Neural progenitor cell (in vitro differentiated cells): ENCODE measurements around the gene RPS6KA2. TPM values are rescaled to one million over a fixed set of nuclear protein-coding genes. Genes with fewer than 3 reads are reported as not detected.

Experiments used
- DNase-seq: peaks from one replicate; pipeline ENCODE4 v3.0.0-alpha.2; 2016; ENCODE audit warnings: low spot score
- H2AFZ ChIP-seq: fragments of 200-600 bp; sonication (generic); replicated peaks from 2 replicates; pipeline ENCODE4 v1.6.1; 2016; ENCODE audit warnings: antibody characterized with exemption
- H3F3A ChIP-seq: fragments of 200-600 bp; sonication (generic); 2 replicates; pipeline ENCODE4 v1.6.1; 2016; ENCODE audit warnings: antibody characterized with exemption, low read depth
- H3K27ac ChIP-seq: fragments of 200-600 bp; sonication (generic); 2 replicates; pipeline ENCODE4 v1.5.1; 2016; ENCODE audit warnings: mild to moderate bottlenecking
- H3K27me3 ChIP-seq: fragments of 200-600 bp; sonication (generic); 2 replicates; pipeline ENCODE4 v1.6.1; 2016; ENCODE audit warnings: mild to moderate bottlenecking, moderate library complexity
- H3K36me3 ChIP-seq: fragments of 200-600 bp; sonication (generic); 2 replicates; pipeline ENCODE4 v1.5.1; 2016
- H3K4me1 ChIP-seq: fragments of 200-600 bp; sonication (generic); 2 replicates; pipeline ENCODE4 v1.6.1; 2016; ENCODE audit warnings: mixed run types
- H3K4me2 ChIP-seq: fragments of 200-600 bp; sonication (generic); 2 replicates; pipeline ENCODE4 v1.6.1; 2016
- H3K4me3 ChIP-seq: fragments of 200-600 bp; sonication (generic); 2 replicates; pipeline ENCODE4 v1.5.1; 2016
- H3K79me2 ChIP-seq: fragments of 200-600 bp; sonication (generic); 2 replicates; pipeline ENCODE4 v1.6.1; 2016; ENCODE audit warnings: low read depth
- H3K9ac ChIP-seq: fragments of 200-600 bp; sonication (generic); 2 replicates; pipeline ENCODE4 v1.6.1; 2016
- H3K9me3 ChIP-seq: fragments of 200-600 bp; sonication (generic); 2 replicates; pipeline ENCODE4 v1.5.1; 2016; ENCODE audit warnings: low read depth
- H4K20me1 ChIP-seq: fragments of 200-600 bp; sonication (generic); 2 replicates; pipeline ENCODE4 v1.6.1; 2016; ENCODE audit warnings: low read depth
- H3K27ac Mint-ChIP-seq: 3 replicates; pipeline ENCODE4 v1.8.0; 2021; ENCODE audit warnings: mixed read lengths
- H3K27me3 Mint-ChIP-seq: 2 replicates; pipeline ENCODE4 v1.8.0; 2022; ENCODE audit warnings: low read depth, mild to moderate bottlenecking, inconsistent platforms, moderate library complexity, mixed read lengths; ENCODE audit not compliant: insufficient read depth
- H3K36me3 Mint-ChIP-seq: 3 replicates; pipeline ENCODE4 v1.8.0; 2021; ENCODE audit warnings: mixed read lengths
- H3K4me1 Mint-ChIP-seq: 3 replicates; pipeline ENCODE4 v1.8.0; 2021; ENCODE audit warnings: mixed read lengths
- H3K4me3 Mint-ChIP-seq: 3 replicates; pipeline ENCODE4 v1.8.0; 2021; ENCODE audit warnings: mild to moderate bottlenecking, moderate library complexity, mixed read lengths
- H3K9me3 Mint-ChIP-seq: 3 replicates; pipeline ENCODE4 v1.8.0; 2020; ENCODE audit warnings: mixed read lengths
- EZH2 ChIP-seq: fragments of 200-600 bp; sonication (generic); IDR thresholded peaks from 2 replicates; pipeline ENCODE4 v1.6.1; 2017; ENCODE audit warnings: antibody characterized with exemption, mild to moderate bottlenecking, moderate library complexity
- EZH2phosphoT487 ChIP-seq: fragments of 200-600 bp; sonication (generic); IDR thresholded peaks from 2 replicates; pipeline ENCODE4 v1.6.1; 2017; ENCODE audit warnings: antibody characterized with exemption
- total RNA-seq: library from RNA; depleted of rRNA; stranded (reverse); fragments of >200 nt; gene quantifications from 2 replicates; pipeline ENCODE4 v1.2.3, GENCODE V29; 2015; ENCODE audit warnings: low replicate concordance
- TF ChIP-seq, protein P1 (sequence below): fragments of 200-600 bp; sonication (generic); IDR thresholded peaks from 2 replicates; pipeline ENCODE4 v1.5.1; 2017; ENCODE audit warnings: antibody characterized with exemption, mild to moderate bottlenecking

Gene RPS6KA2
- total RNA-seq, 1 donor from 2014 or later, result 8.2 TPM

GRCh38 chr6:166471797-166472260, 155.2 kb downstream of the RPS6KA2 start:
- TF ChIP-seq EZH2phosphoT487, result no peak
- TF ChIP-seq EZH2, result no peak
- TF ChIP-seq, protein P1, sequence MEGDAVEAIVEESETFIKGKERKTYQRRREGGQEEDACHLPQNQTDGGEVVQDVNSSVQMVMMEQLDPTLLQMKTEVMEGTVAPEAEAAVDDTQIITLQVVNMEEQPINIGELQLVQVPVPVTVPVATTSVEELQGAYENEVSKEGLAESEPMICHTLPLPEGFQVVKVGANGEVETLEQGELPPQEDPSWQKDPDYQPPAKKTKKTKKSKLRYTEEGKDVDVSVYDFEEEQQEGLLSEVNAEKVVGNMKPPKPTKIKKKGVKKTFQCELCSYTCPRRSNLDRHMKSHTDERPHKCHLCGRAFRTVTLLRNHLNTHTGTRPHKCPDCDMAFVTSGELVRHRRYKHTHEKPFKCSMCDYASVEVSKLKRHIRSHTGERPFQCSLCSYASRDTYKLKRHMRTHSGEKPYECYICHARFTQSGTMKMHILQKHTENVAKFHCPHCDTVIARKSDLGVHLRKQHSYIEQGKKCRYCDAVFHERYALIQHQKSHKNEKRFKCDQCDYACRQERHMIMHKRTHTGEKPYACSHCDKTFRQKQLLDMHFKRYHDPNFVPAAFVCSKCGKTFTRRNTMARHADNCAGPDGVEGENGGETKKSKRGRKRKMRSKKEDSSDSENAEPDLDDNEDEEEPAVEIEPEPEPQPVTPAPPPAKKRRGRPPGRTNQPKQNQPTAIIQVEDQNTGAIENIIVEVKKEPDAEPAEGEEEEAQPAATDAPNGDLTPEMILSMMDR, result no peak

GRCh38 chr6:166470863-166471410, 156.1 kb downstream of the RPS6KA2 start:
- Histone ChIP-seq H3K4me2 (no peak overlapping the region), H3K79me2 (no peaks in the 10 kb centered on the region), H3K4me1 (no peaks in the 10 kb centered on the region), H3F3A (no peaks in the 10 kb centered on the region), H4K20me1 (no peaks in the 10 kb centered on the region), H3K4me3 (no peak overlapping the region), H3K36me3 (no peaks in the 10 kb centered on the region), H3K9ac (no peak overlapping the region), H3K27me3 (no peaks in the 10 kb centered on the region), H3K27ac (no peak overlapping the region), H2AFZ (no peak overlapping the region), H3K9me3 (no peaks in the 10 kb centered on the region)
- no peak for TF ChIP-seq EZH2phosphoT487
- TF ChIP-seq EZH2, result no peak
- TF ChIP-seq, protein P1, result no peak
- no peaks in the 10 kb centered on the region for H3K9me3 Mint-ChIP-seq
- DNase-seq, result no peak
- H3K4me3 Mint-ChIP-seq, result no peak overlapping the region
- H3K4me1 Mint-ChIP-seq, result peaks cover 12% of the 10 kb centered on the region
- peaks cover 3% of the 10 kb centered on the region for H3K36me3 Mint-ChIP-seq
- H3K27me3 Mint-ChIP-seq, result peaks cover 3% of the 10 kb centered on the region
- no peak overlapping the region for H3K27ac Mint-ChIP-seq

More at GRCh38 chr6:166471797-166472260, 155.2 kb downstream of the RPS6KA2 start:
- peaks cover 3% of the 10 kb centered on the region for H3K36me3 Mint-ChIP-seq
- no peak overlapping the region for H3K4me3 ChIP-seq
- H3K27ac ChIP-seq, result no peak overlapping the region
- no peaks in the 10 kb centered on the region for H3K36me3 ChIP-seq
- H3K27ac Mint-ChIP-seq, result no peak overlapping the region
- H4K20me1 ChIP-seq, result no peaks in the 10 kb centered on the region
- no peak for DNase-seq
- H3K27me3 ChIP-seq, result no peaks in the 10 kb centered on the region
- peaks cover 18% of the 10 kb centered on the region for H3K4me1 Mint-ChIP-seq
- H3K27me3 Mint-ChIP-seq, result peaks cover 3% of the 10 kb centered on the region
- no peaks in the 10 kb centered on the region for H3K9me3 ChIP-seq
- no peaks in the 10 kb centered on the region for H3K4me1 ChIP-seq
- H3K4me2 ChIP-seq, result no peak overlapping the region
- H2AFZ ChIP-seq, result no peak overlapping the region
- no peak overlapping the region for H3K9ac ChIP-seq
- no peaks in the 10 kb centered on the region for H3K9me3 Mint-ChIP-seq
- H3F3A ChIP-seq, result no peaks in the 10 kb centered on the region
- no peaks in the 10 kb centered on the region for H3K79me2 ChIP-seq
- H3K4me3 Mint-ChIP-seq, result no peak overlapping the region

- H3K27me3 ChIP-seq, result no peaks in the 10 kb centered on the region
- no peak overlapping the region for H3K4me3 ChIP-seq
- TF ChIP-seq EZH2phosphoT487 (no peak), EZH2 (no peak)
- TF ChIP-seq, protein P1, result no peak
- H3K9me3 Mint-ChIP-seq, result no peaks in the 10 kb centered on the region
- H3K79me2 ChIP-seq, result no peaks in the 10 kb centered on the region
- H3K27ac ChIP-seq, result no peak overlapping the region
- H3K4me1 ChIP-seq, result no peaks in the 10 kb centered on the region
- H3K9me3 ChIP-seq, result no peaks in the 10 kb centered on the region
- H3K36me3 ChIP-seq, result no peaks in the 10 kb centered on the region
- no peak for DNase-seq
- H4K20me1 ChIP-seq, result no peaks in the 10 kb centered on the region
- H3K27me3 Mint-ChIP-seq, result peaks cover 3% of the 10 kb centered on the region
- H3K4me3 Mint-ChIP-seq, result no peak overlapping the region
- no peak overlapping the region for H3K27ac Mint-ChIP-seq
- H3K36me3 Mint-ChIP-seq, result peaks cover 3% of the 10 kb centered on the region
- H3K4me1 Mint-ChIP-seq, result peaks cover 5% of the 10 kb centered on the region
- no peak overlapping the region for H2AFZ ChIP-seq
- H3K4me2 ChIP-seq, result no peak overlapping the region
- no peak overlapping the region for H3K9ac ChIP-seq
- no peaks in the 10 kb centered on the region for H3F3A ChIP-seq
Measured at GRCh38 chr6:166470029-166470862, 156.8 kb downstream of the RPS6KA2 start.
